Measurements from ENCODE around the gene TMEM87B. TPM values are rescaled to one million over a fixed set of nuclear protein-coding genes. Genes with fewer than 3 reads are reported as not detected.

TMEM87B gene
- total and polyA plus RNA-seq, 4 donors = 11.2 to 26.4 (median 18.1) TPM

DNA sequence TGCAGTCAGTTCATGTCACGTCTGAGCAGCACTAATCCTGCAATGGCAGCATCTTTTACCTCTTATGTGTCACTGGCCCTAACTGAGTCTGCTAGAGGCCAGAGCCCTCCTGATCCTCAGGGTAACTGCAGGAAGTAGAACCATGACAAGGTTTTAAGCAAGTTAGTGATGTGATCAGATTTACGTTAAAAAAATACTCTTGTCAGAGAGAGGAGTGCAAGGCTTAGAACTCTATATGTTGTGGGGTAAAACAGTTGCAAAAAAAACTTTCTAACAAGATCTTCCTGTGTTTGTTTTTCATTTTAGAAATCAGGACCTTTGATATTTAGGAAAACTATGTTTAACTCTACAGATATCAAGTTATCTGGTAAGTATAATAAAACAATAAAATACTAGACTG lies 4.6 kb downstream of the TMEM87B start:
- no peak overlapping the region for H3K27ac ChIP-seq (ENCODE audit: low read depth in 1 of 2, low read length in 1 of 2)
- WGBS, 2 donors = 90 to 100% methylated on average over 2 of the region's 2 CpGs
- no peaks in the 10 kb centered on the region for H3K27me3 ChIP-seq (ENCODE audit: control insufficient read depth in 3 of 3, insufficient read depth in 3 of 3, low read length in 2 of 3)
- H3K9ac ChIP-seq (ENCODE audit: insufficient read depth in 1 of 2, low read length in 2 of 2) = no peak overlapping the region
- H3K4me3 ChIP-seq = no peak overlapping the region
- TF ChIP-seq, protein P1, sequence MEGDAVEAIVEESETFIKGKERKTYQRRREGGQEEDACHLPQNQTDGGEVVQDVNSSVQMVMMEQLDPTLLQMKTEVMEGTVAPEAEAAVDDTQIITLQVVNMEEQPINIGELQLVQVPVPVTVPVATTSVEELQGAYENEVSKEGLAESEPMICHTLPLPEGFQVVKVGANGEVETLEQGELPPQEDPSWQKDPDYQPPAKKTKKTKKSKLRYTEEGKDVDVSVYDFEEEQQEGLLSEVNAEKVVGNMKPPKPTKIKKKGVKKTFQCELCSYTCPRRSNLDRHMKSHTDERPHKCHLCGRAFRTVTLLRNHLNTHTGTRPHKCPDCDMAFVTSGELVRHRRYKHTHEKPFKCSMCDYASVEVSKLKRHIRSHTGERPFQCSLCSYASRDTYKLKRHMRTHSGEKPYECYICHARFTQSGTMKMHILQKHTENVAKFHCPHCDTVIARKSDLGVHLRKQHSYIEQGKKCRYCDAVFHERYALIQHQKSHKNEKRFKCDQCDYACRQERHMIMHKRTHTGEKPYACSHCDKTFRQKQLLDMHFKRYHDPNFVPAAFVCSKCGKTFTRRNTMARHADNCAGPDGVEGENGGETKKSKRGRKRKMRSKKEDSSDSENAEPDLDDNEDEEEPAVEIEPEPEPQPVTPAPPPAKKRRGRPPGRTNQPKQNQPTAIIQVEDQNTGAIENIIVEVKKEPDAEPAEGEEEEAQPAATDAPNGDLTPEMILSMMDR (IDR thresholded peaks at IDR 0.05; ENCODE audit: control extremely low read depth, extremely low read depth) = no peak
- DNase-seq (no peak), ATAC-seq (ENCODE audit: insufficient read depth, low FRiP score) (no peak)
- H3K4me1 ChIP-seq (ENCODE audit: control insufficient read depth in 5 of 5, insufficient read depth in 5 of 5, low read length in 5 of 5) = peaks cover 0 to 15% (median 11%) of the 10 kb centered on the region in 5 donors
- peaks cover 3 to 42% (median 11%) of the 10 kb centered on the region in 4 donors for H3K36me3 ChIP-seq (ENCODE audit: control insufficient read depth in 4 of 4, insufficient read depth in 4 of 4, low read length in 4 of 4)
- no peaks in the 10 kb centered on the region for H3K9me3 ChIP-seq (ENCODE audit: control insufficient read depth in 4 of 4, insufficient read depth in 3 of 4, low read length in 3 of 4)

GRCh38 chr2:112061299-112061698 lies 6.2 kb downstream of the TMEM87B start:
- Histone ChIP-seq H3K4me1 (ENCODE audit: control insufficient read depth in 5 of 5, insufficient read depth in 5 of 5, low read length in 5 of 5) (peaks cover 0 to 15% (median 11%) of the 10 kb centered on the region in 5 donors), H3K27me3 (ENCODE audit: control insufficient read depth in 3 of 3, insufficient read depth in 3 of 3, low read length in 2 of 3) (no peaks in the 10 kb centered on the region), H3K27ac (ENCODE audit: low read depth in 1 of 2, low read length in 1 of 2) (no peak overlapping the region), H3K4me3 (no peak overlapping the region), H3K9me3 (ENCODE audit: control insufficient read depth in 4 of 4, insufficient read depth in 3 of 4, low read length in 3 of 4) (no peaks in the 10 kb centered on the region), H3K9ac (ENCODE audit: insufficient read depth in 1 of 2, low read length in 2 of 2) (no peak overlapping the region), H3K36me3 (ENCODE audit: control insufficient read depth in 4 of 4, insufficient read depth in 4 of 4, low read length in 4 of 4) (peaks cover 3 to 46% (median 15%) of the 10 kb centered on the region in 4 donors)
- DNase-seq (no peak), ATAC-seq (ENCODE audit: insufficient read depth, low FRiP score) (no peak)
- TF ChIP-seq, protein P1 (IDR thresholded peaks at IDR 0.05; ENCODE audit: control extremely low read depth, extremely low read depth) = no peak
- WGBS, 2 donors = 84 to 94% methylated on average over 1 of the region's 1 CpG

DNA sequence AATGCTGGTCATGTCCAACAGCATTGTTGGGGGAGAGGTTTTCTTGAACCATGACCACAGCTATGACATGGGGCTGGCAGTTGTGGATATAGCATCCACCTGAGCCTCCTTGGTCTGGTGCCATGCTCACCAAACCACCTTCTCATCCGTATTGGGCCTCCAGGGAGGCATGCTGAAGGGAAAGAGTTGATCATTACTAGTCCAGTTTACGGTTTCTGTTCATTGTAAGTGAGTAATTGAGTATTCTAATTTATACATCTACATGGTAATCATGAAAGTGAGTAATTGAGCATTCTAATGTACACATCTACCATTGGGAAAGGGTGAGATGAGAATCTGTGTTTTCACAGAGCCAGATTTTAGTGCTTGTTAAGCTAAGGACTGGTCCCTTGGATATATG lies 6.8 kb downstream of the TMEM87B start:
- Histone ChIP-seq H3K4me1 (ENCODE audit: control insufficient read depth in 5 of 5, insufficient read depth in 5 of 5, low read length in 5 of 5) (peaks cover 0 to 10% (median 6%) of the 10 kb centered on the region in 5 donors), H3K27me3 (ENCODE audit: control insufficient read depth in 3 of 3, insufficient read depth in 3 of 3, low read length in 2 of 3) (no peaks in the 10 kb centered on the region), H3K36me3 (ENCODE audit: control insufficient read depth in 4 of 4, insufficient read depth in 4 of 4, low read length in 4 of 4) (peaks cover 3 to 46% (median 15%) of the 10 kb centered on the region in 4 donors), H3K9ac (ENCODE audit: insufficient read depth in 1 of 2, low read length in 2 of 2) (no peak overlapping the region), H3K4me3 (no peak overlapping the region), H3K9me3 (ENCODE audit: control insufficient read depth in 4 of 4, insufficient read depth in 3 of 4, low read length in 3 of 4) (no peaks in the 10 kb centered on the region), H3K27ac (ENCODE audit: low read depth in 1 of 2, low read length in 1 of 2) (no peak overlapping the region)
- WGBS, 2 donors = 95 to 99% methylated on average over 2 of the region's 2 CpGs
- ATAC-seq (ENCODE audit: insufficient read depth, low FRiP score) = no peak
- TF ChIP-seq, protein P1 (IDR thresholded peaks at IDR 0.05; ENCODE audit: control extremely low read depth, extremely low read depth) = no peak
- no peak for DNase-seq

DNA sequence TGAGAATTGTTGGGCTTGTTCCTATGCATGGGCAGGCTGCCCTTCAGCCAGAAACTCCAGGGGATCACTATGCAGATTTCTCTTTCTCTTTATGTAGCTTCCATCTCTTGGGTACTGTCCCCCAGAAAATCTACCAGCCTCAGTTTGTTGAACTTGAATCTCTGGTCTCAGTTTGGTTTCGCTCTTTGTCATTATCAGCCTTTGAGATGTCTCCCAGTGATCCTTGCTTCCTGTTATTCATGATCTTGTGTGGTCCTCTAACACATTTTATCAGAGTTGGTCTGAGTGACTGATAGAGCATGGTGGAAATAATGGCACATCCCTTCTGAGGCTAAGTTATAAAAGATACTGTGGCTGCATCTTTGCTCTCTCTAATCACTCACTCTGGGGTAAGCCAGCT lies 7.8 kb downstream of the TMEM87B start:
- 99 to 100% methylated on average over 1 of the region's 1 CpG for WGBS, 2 donors
- TF ChIP-seq, protein P1 (IDR thresholded peaks at IDR 0.05; ENCODE audit: control extremely low read depth, extremely low read depth) = no peak

More for the DNA sequence above, 7.8 kb downstream of the TMEM87B start:
- no peaks in the 10 kb centered on the region for H3K27me3 ChIP-seq (ENCODE audit: control insufficient read depth in 3 of 3, insufficient read depth in 3 of 3, low read length in 2 of 3)
- peaks cover 3 to 48% (median 18%) of the 10 kb centered on the region in 4 donors for H3K36me3 ChIP-seq (ENCODE audit: control insufficient read depth in 4 of 4, insufficient read depth in 4 of 4, low read length in 4 of 4)
- H3K4me1 ChIP-seq (ENCODE audit: control insufficient read depth in 5 of 5, insufficient read depth in 5 of 5, low read length in 5 of 5) = peaks cover 0 to 4% (median 0%) of the 10 kb centered on the region in 5 donors
- no peak overlapping the region for H3K4me3 ChIP-seq
- DNase-seq = no peak
- no peak for ATAC-seq (ENCODE audit: insufficient read depth, low FRiP score)
- H3K9ac ChIP-seq (ENCODE audit: insufficient read depth in 1 of 2, low read length in 2 of 2) = no peak overlapping the region
- H3K27ac ChIP-seq (ENCODE audit: low read depth in 1 of 2, low read length in 1 of 2) = no peak overlapping the region
- H3K9me3 ChIP-seq (ENCODE audit: control insufficient read depth in 4 of 4, insufficient read depth in 3 of 4, low read length in 3 of 4) = no peaks in the 10 kb centered on the region
